NCI-H2196 (cell line): ENCODE measurements around the gene ATP6V0D1.

Source experiments
- DNase-seq: peaks from one replicate; lab custom pipeline; 2025; ENCODE audit not compliant: unreplicated experiment; lab: John Stamatoyannopoulos, UW

ATP6V0D1 gene

DNA sequence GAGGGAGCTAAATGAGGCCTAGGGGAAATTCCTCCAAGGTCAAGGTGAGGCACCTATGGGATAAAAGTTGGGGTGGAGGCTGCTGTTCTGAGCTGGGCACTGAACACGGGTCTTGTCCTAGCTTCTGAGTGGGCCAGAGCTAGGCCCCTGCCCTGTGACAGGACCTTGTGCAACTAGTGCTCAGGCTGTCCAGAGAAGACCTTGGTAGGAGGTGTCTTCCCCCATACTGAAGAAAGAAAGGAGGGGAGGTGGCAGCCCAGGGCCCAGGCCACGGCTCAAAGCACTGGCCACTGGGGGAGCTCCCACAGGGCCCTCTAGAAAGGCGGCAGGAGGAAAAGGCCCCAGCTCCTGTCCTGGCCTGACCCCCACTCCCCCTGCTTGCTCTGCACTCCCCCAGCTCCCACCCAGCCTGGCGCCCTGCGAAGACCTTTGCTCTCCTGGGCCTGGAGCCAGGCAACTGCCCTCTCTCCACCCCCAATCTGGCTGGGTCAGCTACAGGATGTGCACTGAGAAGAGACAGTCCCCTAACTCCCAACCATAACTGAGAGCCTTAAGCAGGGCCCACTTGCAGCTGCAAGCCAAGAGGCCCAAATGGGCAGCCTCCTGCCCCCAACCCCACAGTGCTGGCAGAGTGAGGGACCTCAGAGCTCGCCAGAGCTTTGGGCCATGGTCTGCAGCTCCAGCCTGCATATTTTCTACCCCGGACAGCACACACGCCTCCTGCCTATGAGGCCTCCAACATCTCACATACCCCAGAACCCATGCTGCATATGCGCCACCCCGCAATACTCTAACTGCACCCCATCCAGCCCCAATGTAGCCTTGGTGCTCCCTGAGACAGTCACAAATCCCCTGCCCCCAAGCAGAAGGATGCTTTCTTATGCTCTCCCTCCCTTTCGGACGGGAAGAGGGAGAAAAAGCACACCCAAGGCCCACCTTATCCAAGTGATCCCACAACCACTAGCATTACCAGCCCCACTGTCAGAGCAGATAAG, 34.7 kb downstream of the ATP6V0D1 start:
- no peak for DNase-seq

DNA sequence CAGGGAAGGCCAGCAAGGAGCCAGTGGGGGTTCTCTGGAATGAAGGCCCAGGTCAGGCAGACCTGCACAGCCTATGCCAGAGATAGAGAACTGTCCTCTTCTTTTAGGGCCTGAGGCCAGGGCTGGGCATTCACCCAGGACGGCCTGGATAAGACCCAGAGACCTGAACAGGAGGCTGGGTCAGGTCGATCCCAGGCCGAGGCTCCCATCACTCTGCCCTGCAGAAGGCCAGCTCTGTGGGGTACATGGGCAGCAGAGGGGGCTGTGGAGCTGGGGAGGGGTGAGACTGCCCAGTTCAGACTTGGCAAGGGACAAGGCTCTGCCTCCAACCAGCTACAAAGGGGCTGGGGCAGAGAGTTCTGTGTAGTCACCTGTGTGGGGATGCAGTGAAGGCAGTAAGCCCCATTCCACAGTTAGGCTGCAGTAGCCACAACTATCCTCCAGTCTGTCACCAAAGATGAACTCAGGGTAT, 35.5 kb downstream of the ATP6V0D1 start:
- no peak for DNase-seq

DNA sequence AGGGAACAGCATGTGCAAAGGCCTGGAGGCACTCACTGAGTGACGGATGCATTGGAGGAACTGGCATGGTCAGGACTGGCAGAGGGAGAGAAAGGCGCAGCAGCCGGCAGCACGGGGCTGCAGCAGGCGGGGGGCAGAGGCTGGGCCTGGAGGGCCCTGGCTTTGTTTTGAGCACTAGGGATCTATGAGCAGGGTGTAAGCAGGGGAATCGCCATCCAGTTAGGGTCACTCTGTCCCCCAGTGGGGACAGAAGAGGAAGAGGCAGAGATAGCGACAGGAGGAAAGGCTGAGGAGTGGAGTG, 35.9 kb downstream of the ATP6V0D1 start:
- DNase-seq, result no peak

DNA sequence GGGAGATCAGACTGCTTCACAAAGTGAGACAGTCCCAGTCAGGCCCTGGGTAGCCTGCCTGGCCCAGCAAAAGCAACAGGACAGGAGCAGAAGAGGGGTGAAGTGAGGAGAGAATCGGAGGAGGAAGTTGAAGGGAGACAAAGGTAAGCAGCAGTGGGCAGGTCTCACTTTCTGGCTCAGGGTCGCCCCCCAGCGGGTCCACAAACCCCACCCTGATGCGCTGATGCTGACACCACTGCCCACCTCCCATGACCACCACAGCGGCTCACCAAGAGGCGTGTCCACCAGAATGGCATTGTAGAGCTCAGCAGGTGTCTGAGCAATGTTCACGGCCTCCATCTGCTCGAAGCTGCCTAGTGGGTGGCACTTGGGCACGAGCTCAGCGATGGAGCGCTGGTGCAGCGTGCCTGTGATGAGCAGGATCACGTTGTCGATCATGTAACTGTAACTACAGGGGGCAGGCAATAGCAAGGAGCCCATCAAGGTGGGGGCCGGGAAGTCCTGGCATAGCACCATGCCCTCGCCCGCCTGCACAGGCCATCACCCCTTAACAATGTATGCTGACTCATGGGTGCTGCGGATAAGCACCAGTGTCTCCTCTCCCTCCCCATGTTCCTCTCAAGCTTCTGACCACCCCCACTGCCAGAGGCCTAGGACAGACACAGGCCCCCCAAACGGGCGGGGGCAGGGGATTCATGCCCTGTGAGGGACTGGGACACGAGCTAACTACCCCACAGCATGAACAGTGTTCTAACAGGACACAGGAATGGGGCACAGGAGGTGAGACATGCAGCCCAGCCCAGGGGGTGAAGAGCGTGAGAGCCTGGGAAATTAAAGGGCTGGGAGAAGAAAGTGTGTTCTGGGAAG, 36.5 kb downstream of the ATP6V0D1 start:
- no peak for DNase-seq

DNA sequence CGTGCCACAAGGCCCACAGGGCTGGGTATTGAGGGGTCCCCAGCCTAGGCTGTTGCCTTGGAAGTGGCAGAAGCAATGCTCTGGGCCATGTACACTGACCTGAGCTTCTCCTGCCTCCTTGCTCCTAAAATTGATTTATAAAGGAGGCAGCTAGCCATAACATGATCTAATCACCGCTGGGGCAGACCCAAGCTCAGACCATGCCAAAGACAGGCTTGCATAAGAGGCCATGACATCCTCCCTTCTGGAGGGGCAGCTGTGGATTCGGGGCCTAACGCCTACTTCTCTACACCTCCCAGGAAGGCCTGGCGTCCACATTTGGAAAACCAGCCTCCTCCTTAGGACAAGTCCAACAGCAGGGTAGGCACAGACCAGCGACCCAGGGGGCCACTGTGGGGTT, 37.7 kb downstream of the ATP6V0D1 start:
- DNase-seq, result no peak

DNA sequence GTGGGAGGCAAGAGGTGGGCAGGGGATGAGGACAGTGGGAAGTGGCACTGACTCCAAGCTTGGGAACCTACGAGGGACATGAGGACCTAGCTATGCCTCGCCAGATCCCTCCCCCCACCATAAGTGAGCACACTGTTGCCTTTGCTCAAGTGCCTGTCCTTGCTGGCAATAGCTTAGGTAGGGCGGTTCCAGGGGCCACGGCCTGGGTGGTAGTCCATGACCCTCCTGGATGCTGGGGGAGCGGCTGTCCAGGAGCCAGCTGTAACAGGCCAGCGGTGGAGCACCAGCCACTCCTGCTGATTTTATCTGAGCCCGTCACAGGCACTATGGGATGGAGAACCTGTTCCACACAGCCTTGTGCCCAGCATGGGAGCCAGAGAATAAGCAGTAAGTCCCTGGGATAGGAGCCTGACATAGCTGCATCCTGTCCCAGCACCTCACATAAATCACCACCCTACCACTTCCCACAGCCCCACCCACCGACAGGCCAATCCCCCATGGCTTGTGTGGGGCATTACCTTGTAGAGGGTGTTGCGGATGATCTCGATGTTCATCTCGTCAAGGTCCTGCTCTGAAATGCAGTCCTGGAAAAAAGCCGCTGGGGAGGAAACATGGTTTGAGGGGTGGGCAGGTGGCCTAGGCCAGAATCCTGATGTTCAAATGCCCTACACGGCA, 38.2 kb downstream of the ATP6V0D1 start:
- no peak for DNase-seq

DNA sequence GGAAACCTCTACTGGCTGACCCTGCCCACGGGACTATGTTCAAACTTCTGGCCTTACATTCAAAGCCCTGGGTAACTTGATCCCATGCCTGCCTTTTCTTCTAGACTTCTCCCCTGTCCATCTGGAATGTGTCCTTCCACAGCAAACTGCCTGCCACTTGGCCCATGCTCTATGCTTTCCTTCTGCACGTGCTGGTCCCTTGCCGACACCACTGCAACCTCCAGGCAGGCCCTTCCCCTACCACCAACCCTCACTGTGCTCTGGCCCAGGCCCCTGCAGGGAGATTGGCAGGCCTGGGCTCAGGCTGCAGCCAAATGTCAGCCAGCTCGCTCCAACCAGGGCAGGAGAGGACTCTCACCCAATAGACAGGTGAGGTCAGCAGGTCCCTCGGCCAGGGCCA, 39.0 kb downstream of the ATP6V0D1 start:
- DNase-seq, result no peak

DNA sequence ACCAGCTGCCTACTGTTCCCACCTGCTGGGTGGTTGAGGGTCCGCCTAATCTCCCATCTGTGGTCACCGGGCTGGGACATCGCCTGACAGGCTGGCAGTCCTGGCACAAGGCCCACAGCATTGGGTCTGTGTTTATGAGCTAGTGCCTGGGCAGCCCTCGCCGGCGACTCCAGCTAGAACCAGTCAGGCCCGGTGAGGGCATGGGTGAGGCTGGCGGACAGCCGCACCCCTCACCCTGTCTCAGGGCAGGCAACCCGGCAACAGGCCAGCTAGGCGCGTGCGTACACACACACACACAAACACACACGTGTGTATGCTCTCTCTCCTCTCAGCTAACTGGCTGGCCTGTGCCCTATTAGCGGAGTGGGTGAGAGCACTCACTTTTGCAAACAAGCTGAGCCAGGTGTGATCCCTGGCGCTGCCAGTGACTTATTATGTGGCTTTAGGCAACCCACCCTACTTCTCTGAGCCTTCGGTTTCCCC, 39.6 kb downstream of the ATP6V0D1 start:
- peak; percentile 84 for DNase-seq

DNA sequence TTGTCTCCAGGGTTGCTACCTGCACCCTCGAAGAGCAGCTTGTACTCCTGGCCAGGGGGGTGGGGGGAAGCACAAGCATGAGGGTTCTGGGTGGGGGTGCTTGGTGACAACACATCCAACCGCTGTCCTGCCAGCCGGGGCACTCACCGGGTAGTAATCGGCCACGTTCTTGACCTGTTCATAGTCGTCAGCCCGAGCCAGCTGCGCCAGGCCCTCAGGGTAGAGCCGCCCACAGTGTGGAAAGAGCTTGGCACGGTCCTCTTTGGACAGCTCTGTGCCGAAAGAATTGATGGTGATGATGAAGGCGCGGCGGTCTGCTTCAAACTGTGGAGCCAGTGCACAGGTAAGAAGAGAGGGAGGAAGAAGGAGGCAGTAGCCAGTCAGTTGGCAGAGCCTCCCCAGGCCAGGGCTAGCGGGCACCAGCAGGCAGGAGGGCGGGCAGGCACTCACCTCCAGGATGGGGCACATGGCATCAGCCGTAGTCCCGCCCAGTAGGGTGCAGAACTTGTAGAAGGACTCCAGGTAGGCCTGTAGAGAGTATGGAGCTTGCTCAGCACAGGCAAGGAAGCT, 42.0 kb downstream of the ATP6V0D1 start:
- no peak for DNase-seq

DNA sequence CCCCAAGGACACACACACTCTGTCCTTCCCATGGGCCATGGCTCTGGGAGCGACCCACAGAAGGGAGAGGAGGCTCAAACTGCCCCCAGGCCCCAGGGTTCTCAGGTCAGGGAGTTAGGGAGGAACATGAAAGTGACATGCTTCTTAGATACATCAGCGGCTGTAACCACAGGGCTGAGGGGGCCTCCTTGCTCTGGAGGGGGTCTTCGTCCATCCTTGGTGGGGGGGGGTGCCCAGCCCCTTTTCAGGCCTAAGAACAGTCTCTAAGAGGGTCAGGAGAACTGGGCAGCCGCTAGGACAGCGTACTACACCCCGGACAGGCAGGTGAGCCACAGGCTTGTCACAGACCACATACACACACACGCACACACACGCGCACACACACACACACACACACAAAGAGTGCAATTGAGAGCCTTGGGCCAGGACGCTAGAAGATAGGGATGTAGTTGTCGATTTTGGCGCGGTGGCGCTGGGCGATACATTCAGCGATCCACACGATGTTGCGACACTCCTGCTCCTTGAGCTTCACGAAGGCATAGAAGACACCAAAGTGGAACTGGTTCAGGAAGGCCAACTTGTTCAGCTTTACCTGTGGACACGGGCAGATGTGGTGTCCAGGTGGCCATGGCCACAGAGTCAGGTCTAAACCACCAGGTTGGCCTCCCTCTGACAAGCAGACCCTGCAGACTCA, 42.7 kb downstream of the ATP6V0D1 start:
- no peak for DNase-seq

DNA sequence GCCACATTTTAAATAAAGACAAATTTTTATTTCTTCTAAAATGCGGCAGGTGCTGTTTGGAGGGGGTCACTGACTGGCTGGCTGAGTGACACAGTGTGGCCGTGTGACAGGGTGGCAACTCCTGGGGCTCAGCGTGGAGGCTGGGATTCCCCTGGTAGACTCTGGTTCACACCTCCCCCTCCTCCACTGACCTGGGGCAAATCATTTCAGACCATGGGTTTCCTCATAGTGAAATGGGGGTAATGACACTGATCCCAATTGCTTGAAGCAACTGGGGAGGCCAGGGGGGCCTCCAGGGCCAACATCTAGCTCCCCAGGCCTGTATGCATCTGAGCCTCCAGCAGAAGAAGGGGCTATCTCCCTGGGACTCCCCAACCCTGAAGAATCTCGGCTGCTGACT, 43.4 kb downstream of the ATP6V0D1 start:
- no peak for DNase-seq

DNA sequence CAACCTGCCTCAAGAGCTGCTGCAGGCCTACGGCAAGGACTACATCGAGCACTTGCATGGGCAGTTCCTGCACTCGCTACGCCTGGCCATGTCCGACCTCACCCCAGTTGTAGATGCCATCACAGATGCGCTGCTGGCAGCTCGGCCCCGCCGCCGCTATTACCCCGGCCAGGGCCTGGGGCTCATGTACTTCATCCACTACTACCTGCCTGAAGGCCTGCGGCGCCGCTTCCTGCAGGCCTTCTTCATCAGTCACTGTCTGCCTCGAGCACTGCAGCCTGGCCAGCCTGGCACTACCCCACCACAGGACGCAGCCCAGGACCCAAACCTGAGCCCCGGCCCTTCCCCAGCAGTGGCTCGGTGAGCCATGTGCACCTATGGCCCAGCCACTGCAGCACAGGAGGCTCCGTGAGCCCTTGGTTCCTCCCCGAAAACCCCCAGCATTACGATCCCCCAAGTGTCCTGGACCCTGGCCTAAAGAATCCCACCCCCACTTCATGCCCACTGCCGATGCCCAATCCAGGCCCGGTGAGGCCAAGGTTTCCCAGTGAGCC, 44.2 kb downstream of the ATP6V0D1 start:
- no peak for DNase-seq

DNA sequence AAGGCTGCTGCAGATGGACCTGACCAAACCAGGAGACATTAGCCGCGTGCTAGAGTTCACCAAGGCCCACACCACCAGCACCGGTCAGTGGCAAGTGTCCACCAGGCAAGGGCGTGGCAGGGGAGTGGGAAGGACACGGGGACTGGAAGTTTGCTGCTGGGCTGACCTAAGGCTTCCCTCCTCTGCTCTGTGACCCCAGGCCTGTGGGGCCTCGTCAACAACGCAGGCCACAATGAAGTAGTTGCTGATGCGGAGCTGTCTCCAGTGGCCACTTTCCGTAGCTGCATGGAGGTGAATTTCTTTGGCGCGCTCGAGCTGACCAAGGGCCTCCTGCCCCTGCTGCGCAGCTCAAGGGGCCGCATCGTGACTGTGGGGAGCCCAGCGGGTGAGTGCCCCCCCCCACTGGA, 45.2 kb downstream of the ATP6V0D1 start:
- DNase-seq, result no peak

DNA sequence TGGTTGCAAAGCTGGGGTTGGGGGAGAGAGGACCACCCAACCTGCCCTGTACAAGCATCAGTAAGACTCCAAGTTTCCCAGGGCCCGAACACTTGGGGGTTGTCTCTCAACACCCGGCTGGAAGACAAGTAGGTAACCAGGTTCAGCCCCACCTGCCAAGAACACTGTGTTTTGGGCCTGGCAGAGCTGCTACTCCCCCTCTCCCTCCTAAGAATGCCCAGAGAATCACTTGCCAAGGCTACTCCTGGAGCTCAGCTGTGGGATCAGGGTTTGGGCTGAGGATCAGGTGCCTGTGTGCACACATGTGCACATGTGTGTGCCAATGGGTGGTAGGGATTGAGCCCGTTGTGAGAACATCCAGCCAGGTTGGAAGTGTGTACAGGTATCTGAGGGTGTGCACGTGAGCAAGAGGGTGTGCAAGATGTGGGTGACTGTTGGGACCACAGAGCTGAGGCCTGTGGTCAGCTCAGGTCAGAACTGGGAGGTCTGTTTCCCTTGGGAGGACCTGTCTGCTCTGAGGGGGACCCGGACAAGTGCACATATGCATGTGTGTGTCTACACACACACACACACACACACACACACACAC, 47.7 kb downstream of the ATP6V0D1 start:
- no peak for DNase-seq

DNA sequence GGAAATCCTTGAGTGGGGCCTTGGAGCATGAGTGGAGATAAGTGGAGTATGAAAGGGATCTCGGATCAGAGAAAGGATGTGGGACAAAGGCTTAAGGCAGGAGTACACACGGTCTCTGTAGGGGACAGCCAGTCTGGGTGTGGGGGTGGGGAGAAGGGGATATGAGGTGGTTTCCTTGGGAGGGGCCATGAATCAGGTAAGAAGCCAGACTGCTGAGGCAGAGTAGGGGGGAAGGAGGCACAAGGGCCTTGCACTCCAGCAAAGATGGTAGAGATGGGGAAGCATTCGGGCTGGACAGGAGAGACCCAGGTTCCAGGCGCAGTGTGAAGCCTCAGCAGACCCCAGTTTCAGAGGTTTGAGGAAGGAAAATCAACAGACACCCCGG, 48.5 kb downstream of the ATP6V0D1 start:
- no peak for DNase-seq

DNA sequence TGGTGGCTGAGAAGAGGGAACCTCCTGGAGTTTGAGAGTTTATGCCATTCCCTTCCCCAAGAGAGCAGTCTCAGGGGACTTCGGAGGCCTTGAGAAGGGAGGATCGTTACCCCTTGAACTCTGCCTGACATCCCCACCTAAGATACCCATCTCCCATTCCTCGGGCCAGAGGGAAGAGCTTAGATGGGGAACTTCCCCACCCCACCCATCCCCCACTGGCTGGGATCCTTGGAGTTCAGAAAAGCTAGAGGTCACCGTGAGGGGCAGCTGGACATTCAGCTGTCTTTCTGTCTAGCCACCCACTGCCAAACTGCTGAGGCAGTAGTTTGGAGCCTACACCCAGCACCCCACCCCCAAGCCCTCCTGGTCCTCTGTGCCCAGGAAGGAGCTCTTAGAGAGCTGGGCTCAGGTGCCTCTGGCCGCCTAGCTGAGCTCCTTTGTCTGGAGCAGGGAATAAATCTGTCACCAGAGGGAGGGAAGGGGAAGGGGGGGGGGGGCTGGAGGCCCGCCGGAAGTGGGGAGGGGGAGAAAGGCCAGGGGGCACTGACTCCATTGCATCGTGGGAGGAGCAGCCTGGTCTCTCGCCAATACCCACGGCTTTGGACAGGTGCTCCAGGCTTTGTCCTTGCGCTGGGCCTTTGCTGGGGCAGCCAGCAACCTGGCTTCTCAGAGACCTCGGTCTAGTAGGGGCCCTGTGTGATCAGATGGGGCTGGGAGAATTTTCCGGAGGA, 49.0 kb downstream of the ATP6V0D1 start:
- peak; percentile 36 for DNase-seq

DNA sequence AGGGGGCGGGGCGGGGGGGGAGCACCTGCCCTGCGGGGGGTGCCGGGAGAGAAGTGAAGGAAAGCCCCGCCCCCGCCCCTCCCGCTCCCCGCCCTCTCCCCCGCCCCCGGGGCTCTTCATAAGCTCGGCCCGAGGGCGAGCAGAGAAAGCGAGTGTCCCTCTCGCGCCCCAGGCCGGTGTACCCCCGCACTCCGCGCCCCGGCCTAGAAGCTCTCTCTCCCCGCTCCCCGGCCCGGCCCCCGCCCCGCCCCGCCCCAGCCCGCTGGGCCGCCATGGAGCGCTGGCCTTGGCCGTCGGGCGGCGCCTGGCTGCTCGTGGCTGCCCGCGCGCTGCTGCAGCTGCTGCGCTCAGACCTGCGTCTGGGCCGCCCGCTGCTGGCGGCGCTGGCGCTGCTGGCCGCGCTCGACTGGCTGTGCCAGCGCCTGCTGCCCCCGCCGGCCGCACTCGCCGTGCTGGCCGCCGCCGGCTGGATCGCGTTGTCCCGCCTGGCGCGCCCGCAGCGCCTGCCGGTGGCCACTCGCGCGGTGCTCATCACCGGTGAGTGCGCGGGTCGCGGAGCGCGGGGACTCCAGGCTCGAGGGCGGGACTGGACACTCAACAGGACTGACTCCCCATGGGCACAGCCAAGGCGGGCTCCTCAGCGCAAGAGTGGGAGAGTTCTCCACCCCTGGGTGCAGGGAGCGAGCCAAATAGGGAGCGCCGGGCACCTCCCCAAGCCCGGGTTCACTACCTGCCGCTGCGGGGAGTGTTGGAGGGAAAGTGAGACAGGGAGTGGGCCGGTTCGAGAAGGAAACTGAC, 49.8 kb downstream of the ATP6V0D1 start, which contains the start of gene HSD11B2:
Gene HSD11B2, plus strand, starts transcription at position 145 of the 798 bp plus-strand sequence. Its CDS starts 128 bp downstream, at position 273.
- DNase-seq, result peak; percentile 61

DNA sequence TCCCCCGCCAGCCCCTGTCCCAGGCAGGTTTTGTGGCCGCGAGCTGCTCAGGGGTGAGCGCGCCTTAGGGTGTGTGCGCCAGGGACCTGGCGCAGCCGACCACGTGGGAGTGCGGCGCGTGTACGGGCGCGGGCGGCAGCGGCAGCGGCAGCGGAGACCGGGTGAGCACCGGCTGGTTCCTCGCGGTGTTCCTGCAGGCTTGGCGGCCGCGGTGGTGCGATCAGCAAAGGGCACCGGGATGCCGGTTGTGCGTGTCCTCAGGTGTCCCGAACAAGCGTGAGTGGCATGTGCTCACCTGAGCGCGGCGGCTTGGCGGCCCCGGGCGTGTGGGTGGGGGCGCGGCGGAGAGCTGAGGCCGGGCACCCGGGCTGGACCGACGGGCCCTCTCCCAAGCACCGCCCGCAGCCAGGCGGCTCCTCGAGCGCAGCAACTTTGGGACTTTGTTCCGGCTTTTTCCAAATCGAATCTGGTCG, 50.4 kb downstream of the ATP6V0D1 start:
- DNase-seq, result no peak
